Omental fat pad (tissue), 4 donors: ENCODE results near the gene ESX1. TPM values are rescaled to one million over a fixed set of nuclear protein-coding genes. Genes with fewer than 3 reads are reported as not detected.

Source experiments
- ATAC-seq: fragments of 150-250 bp; one replicate; pipeline ENCODE4 v1.9.1; 2016; ENCODE audit warnings: mild to moderate bottlenecking, moderate library complexity; ENCODE audit not compliant: low FRiP score
- DNase-seq: peaks from one replicate; pipeline ENCODE4 v3.0.0-alpha.2; 2019; ENCODE audit warnings: low spot score
- CTCF ChIP-seq, 3 donors: fragments of 450-650 bp; IDR thresholded peaks; one replicate each; pipeline ENCODE4 v1.5.1; 2016 to 2017; ENCODE audit warnings: antibody characterized with exemption in 3 of 3, mild to moderate bottlenecking in 3 of 3, moderate library complexity in 2 of 3
- total RNA-seq, 4 donors: library from RNA; depleted of rRNA; stranded (reverse); fragments of >200 nt; gene quantifications; one replicate each; pipeline ENCODE4 v1.1.0, GENCODE V29; 2016

ESX1 gene
- under 1 TPM in 1 of 4 donors, not detected in 3; 0.36 TPM for total RNA-seq

- DNase-seq, result no peak
- TF ChIP-seq CTCF (IDR thresholded peaks at IDR 0.05), result no peak
- no peak for ATAC-seq
Observed at GRCh38 chrX:104254442-104255115, at the start of gene ESX1. TSS of gene ESX1 (minus strand) at chrX:104254933. CDS start at chrX:104254849, 84 bp downstream.

DNA sequence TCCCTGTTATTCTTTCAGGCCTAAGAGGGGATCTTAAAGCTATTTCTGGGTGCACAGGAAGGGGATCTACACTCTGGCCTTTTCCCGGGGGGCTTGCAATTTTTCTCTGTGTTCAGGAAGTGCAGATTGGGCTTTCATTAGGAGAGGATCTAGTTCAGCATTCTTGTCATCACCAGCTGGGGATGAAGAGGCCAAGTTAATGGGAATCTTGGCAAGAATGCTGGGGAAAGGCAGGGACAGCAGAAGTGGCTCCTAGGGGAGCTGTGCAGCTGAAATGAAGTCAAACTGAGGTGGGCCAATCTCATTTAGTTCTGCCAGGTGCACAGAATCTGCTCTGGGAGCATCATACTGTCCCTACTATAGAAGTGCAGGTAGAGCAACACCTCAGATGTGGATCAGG is 40.9 kb upstream of the ESX1 start:
- no peak for ATAC-seq
- TF ChIP-seq CTCF (IDR thresholded peaks at IDR 0.05), result no peak
- DNase-seq, result no peak

- ATAC-seq (no peak), DNase-seq (no peak)
- TF ChIP-seq CTCF (IDR thresholded peaks at IDR 0.05), result no peak
Observed at GRCh38 chrX:104288961-104289360, 34.2 kb upstream of the ESX1 start.

DNA sequence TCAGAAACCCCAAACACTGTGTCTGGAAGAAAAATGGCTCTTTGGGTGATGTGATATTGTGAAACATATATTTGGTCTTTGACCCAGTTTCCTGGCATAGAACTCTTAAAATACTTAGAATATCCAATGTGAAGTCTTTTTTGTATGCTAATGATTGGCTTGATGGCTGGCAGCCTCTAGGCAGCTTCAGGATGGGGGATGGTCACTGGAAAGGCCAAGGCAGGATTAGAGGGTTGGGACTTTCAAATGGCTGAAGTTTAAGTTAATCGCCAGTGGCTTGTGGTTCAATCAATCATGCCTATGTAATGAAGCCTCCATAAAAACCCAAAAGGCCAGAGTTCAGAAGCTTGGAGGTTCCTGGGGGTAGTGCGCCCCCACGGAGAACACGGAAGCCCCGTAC is 33.5 kb upstream of the ESX1 start:
- ATAC-seq, result no peak
- no peak for DNase-seq

GRCh38 chrX:104285201-104285600 is 30.5 kb upstream of the ESX1 start:
- TF ChIP-seq CTCF (IDR thresholded peaks at IDR 0.05), result no peak
- no peak for DNase-seq
- no peak for ATAC-seq

More for the DNA sequence above, 33.5 kb upstream of the ESX1 start:
- TF ChIP-seq CTCF (IDR thresholded peaks at IDR 0.05), result no peak

- no peak for ATAC-seq
- TF ChIP-seq CTCF (IDR thresholded peaks at IDR 0.05), result no peak
- no peak for DNase-seq
Observed at GRCh38 chrX:104284507-104284906, 29.8 kb upstream of the ESX1 start.

DNA sequence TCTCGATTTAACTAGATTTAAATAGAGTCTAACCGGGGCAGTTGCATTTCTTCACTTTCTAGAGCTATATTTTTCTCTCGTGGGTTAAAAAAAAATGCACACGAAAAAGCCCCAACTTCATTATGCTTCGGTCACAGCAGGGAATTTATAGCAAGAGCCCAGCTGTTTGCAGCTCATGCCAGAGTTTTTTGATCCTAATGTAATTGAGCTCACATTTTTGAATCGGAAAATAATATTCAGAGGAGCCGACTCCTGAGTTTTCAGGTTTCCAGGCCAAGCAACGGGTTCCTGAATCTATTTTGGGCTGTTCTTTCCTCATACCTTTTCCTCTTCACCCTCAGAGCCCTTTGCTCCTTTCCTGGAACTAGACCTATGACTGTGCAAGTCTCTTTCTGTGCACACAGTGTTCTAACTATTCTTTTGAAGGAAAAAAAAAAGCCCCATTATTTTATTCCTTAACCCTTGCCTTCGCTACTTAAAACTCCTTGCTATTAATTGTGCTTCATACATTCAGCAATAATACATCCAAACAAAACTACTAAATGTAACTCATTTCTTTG is 27.5 kb upstream of the ESX1 start:
- no peak for ATAC-seq
- TF ChIP-seq CTCF (IDR thresholded peaks at IDR 0.05), result no peak
- no peak for DNase-seq
